ENCODE measurements around the gene SH3BP1.

Gene SH3BP1

GRCh38 chr22:37669586-37669985, 30.1 kb downstream of the SH3BP1 start:
- H3K79me2 ChIP-seq = no peaks in the 10 kb centered on the region
- TF ChIP-seq, protein P1, sequence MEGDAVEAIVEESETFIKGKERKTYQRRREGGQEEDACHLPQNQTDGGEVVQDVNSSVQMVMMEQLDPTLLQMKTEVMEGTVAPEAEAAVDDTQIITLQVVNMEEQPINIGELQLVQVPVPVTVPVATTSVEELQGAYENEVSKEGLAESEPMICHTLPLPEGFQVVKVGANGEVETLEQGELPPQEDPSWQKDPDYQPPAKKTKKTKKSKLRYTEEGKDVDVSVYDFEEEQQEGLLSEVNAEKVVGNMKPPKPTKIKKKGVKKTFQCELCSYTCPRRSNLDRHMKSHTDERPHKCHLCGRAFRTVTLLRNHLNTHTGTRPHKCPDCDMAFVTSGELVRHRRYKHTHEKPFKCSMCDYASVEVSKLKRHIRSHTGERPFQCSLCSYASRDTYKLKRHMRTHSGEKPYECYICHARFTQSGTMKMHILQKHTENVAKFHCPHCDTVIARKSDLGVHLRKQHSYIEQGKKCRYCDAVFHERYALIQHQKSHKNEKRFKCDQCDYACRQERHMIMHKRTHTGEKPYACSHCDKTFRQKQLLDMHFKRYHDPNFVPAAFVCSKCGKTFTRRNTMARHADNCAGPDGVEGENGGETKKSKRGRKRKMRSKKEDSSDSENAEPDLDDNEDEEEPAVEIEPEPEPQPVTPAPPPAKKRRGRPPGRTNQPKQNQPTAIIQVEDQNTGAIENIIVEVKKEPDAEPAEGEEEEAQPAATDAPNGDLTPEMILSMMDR (IDR thresholded peaks at IDR 0.05) = no peak
- H3K27me3 ChIP-seq (ENCODE audit: control insufficient read depth, insufficient read depth, low read length) = no peaks in the 10 kb centered on the region
- peak overlapping the region; percentile 58 for H3K27ac ChIP-seq
- H3K9me3 ChIP-seq (ENCODE audit: control insufficient read depth, low read length) = no peaks in the 10 kb centered on the region
- no peak overlapping the region for H3K9ac ChIP-seq
- H3K4me3 ChIP-seq (ENCODE audit: low read depth, low read length) = peak overlapping the region; percentile 0
- H3K36me3 ChIP-seq (ENCODE audit: control insufficient read depth, insufficient read depth, low read length) = no peaks in the 10 kb centered on the region
- H3K4me2 ChIP-seq (ENCODE audit: low read length) = peak overlapping the region; percentile 1
- no peak overlapping the region for H2AFZ ChIP-seq
- peaks cover 7% of the 10 kb centered on the region for H3K4me1 ChIP-seq

GRCh38 chr22:37672206-37672919, 32.9 kb downstream of the SH3BP1 start:
- H3K79me2 ChIP-seq = no peaks in the 10 kb centered on the region
- peaks cover 7% of the 10 kb centered on the region for H3K4me1 ChIP-seq
- H3K4me2 ChIP-seq (ENCODE audit: low read length) = no peak overlapping the region
- peak overlapping the region; percentile 61 for H3K27ac ChIP-seq
- H3K4me3 ChIP-seq (ENCODE audit: low read depth, low read length) = no peak overlapping the region
- H2AFZ ChIP-seq = peak overlapping the region; percentile 38
- TF ChIP-seq, protein P1 (IDR thresholded peaks at IDR 0.05) = peak; percentile 11
- H3K9ac ChIP-seq = no peak overlapping the region
- H3K27me3 ChIP-seq (ENCODE audit: control insufficient read depth, insufficient read depth, low read length) = no peaks in the 10 kb centered on the region
- H3K36me3 ChIP-seq (ENCODE audit: control insufficient read depth, insufficient read depth, low read length) = no peaks in the 10 kb centered on the region
- no peaks in the 10 kb centered on the region for H3K9me3 ChIP-seq (ENCODE audit: control insufficient read depth, low read length)

- Histone ChIP-seq H3K36me3 (ENCODE audit: control insufficient read depth, insufficient read depth, low read length) (no peaks in the 10 kb centered on the region), H3K9ac (no peak overlapping the region), H2AFZ (no peak overlapping the region), H3K4me3 (ENCODE audit: low read depth, low read length) (no peak overlapping the region), H3K27me3 (ENCODE audit: control insufficient read depth, insufficient read depth, low read length) (no peaks in the 10 kb centered on the region), H3K4me2 (ENCODE audit: low read length) (no peak overlapping the region), H3K79me2 (no peaks in the 10 kb centered on the region), H3K27ac (peak overlapping the region; percentile 61), H3K9me3 (ENCODE audit: control insufficient read depth, low read length) (no peaks in the 10 kb centered on the region), H3K4me1 (peaks cover 7% of the 10 kb centered on the region)
- TF ChIP-seq, protein P1 (IDR thresholded peaks at IDR 0.05) = no peak
Observed at GRCh38 chr22:37672920-37673455, 33.5 kb downstream of the SH3BP1 start.

GRCh38 chr22:37674248-37674647, 34.8 kb downstream of the SH3BP1 start:
- Histone ChIP-seq H3K27me3 (ENCODE audit: control insufficient read depth, insufficient read depth, low read length) (no peaks in the 10 kb centered on the region), H3K4me1 (peaks cover 7% of the 10 kb centered on the region), H3K4me3 (ENCODE audit: low read depth, low read length) (no peak overlapping the region), H2AFZ (no peak overlapping the region), H3K79me2 (no peaks in the 10 kb centered on the region), H3K9ac (no peak overlapping the region), H3K36me3 (ENCODE audit: control insufficient read depth, insufficient read depth, low read length) (no peaks in the 10 kb centered on the region), H3K27ac (peak overlapping the region; percentile 85), H3K9me3 (ENCODE audit: control insufficient read depth, low read length) (no peaks in the 10 kb centered on the region), H3K4me2 (ENCODE audit: low read length) (no peak overlapping the region)
- TF ChIP-seq, protein P1 (IDR thresholded peaks at IDR 0.05) = no peak
